ENCODE measurements around the gene P2RY11. TPM values are rescaled to one million over a fixed set of nuclear protein-coding genes. Genes with fewer than 3 reads are reported as not detected.

The P2RY11 gene
- total RNA-seq, 1 experiment from 2014 or later: 23.7 TPM

- Histone ChIP-seq H3K79me2 (ENCODE audit: low read depth) (no peaks in the 10 kb centered on the region), H3K9me2 (ENCODE audit: insufficient read depth) (no peaks in the 10 kb centered on the region), H3K9me3 (ENCODE audit: insufficient read depth, low read depth) (no peaks in the 10 kb centered on the region), H3K36me3 (ENCODE audit: low read depth) (peaks cover 26% of the 10 kb centered on the region; the same call in 1 of the 2 replicates), H3K4me2 (no peak overlapping the region), H3K4me1 (replicated peaks; ENCODE audit: insufficient read depth) (no peaks in the 10 kb centered on the region), H2AFZ (no peak overlapping the region), H3K4me3 (no peak overlapping the region), H3F3A (ENCODE audit: insufficient read depth, low read depth) (peaks cover 20% of the 10 kb centered on the region; the same call in 1 of the 2 replicates), H4K20me1 (ENCODE audit: insufficient read depth) (no peaks in the 10 kb centered on the region; the same call in 1 of the 2 replicates), H3K27ac (no peak overlapping the region), H3K27me3 (ENCODE audit: insufficient read depth, low read depth) (no peaks in the 10 kb centered on the region)
- no peak for DNase-seq
- ChIA-PET POLR2A (ENCODE audit: unreplicated experiment) (interaction anchor here (0.6 kb wide), 1 partner anchor 27 kb away, joined by 4 read pairs; no protein-coding TSS in a partner anchor), CTCF (no interaction called here)
- TF ChIP-seq, protein P1, sequence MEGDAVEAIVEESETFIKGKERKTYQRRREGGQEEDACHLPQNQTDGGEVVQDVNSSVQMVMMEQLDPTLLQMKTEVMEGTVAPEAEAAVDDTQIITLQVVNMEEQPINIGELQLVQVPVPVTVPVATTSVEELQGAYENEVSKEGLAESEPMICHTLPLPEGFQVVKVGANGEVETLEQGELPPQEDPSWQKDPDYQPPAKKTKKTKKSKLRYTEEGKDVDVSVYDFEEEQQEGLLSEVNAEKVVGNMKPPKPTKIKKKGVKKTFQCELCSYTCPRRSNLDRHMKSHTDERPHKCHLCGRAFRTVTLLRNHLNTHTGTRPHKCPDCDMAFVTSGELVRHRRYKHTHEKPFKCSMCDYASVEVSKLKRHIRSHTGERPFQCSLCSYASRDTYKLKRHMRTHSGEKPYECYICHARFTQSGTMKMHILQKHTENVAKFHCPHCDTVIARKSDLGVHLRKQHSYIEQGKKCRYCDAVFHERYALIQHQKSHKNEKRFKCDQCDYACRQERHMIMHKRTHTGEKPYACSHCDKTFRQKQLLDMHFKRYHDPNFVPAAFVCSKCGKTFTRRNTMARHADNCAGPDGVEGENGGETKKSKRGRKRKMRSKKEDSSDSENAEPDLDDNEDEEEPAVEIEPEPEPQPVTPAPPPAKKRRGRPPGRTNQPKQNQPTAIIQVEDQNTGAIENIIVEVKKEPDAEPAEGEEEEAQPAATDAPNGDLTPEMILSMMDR (conservative IDR thresholded peaks at IDR 0.05): no peak
- TF ChIP-seq EZH2 (IDR thresholded peaks at IDR 0.05; ENCODE audit: low read depth): no peak
- BruUV-seq (replicated peaks): no TSS peak
- intact Hi-C loops (cut with micrococcal nuclease; ENCODE audit: unreplicated experiment): no loop called here
Measured at GRCh38 chr19:10159610-10160009, 48.1 kb downstream of the P2RY11 start.

DNA sequence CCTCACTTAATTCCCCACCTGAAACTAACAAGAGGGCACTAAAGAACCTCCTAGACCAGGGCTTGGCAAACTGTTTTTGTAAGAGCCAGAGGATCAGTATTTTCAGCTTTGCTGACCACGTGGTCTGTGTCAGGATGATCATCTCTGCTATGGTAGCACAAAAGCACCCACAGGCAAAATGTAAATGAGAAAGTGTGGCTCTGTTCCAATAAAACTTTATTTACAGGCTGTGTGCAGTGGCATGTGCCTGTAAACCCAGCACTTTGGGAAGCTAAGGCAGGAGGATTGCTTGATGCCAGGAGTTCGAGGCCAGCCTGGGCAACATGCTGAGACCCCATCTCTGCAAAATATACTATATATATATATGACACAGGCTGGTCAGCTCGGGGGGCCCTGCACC is 52.0 kb downstream of the P2RY11 start:
- ChIA-PET POLR2A (ENCODE audit: unreplicated experiment) (no interaction called here), CTCF (no interaction called here)
- intact Hi-C loops (cut with micrococcal nuclease; ENCODE audit: unreplicated experiment): no loop called here
- DNase-seq: no peak
- H3K4me3 ChIP-seq: no peak overlapping the region
- H3K79me2 ChIP-seq (ENCODE audit: low read depth): no peaks in the 10 kb centered on the region
- peaks cover 18% of the 10 kb centered on the region; the same call in 1 of the 2 replicates for H3F3A ChIP-seq (ENCODE audit: insufficient read depth, low read depth)
- H2AFZ ChIP-seq: no peak overlapping the region
- H3K4me1 ChIP-seq (replicated peaks; ENCODE audit: insufficient read depth): no peaks in the 10 kb centered on the region
- no peak for TF ChIP-seq EZH2 (IDR thresholded peaks at IDR 0.05; ENCODE audit: low read depth)
- TF ChIP-seq, protein P1 (conservative IDR thresholded peaks at IDR 0.05): no peak
- peaks cover 26% of the 10 kb centered on the region for H3K36me3 ChIP-seq (ENCODE audit: low read depth)
- H3K9me2 ChIP-seq (ENCODE audit: insufficient read depth): no peaks in the 10 kb centered on the region
- no peak overlapping the region for H3K4me2 ChIP-seq
- no peaks in the 10 kb centered on the region for H3K9me3 ChIP-seq (ENCODE audit: insufficient read depth, low read depth)
- BruUV-seq (replicated peaks): no TSS peak
- H3K27me3 ChIP-seq (ENCODE audit: insufficient read depth, low read depth): no peaks in the 10 kb centered on the region
- H3K27ac ChIP-seq: no peak overlapping the region
- H4K20me1 ChIP-seq (ENCODE audit: insufficient read depth): no peaks in the 10 kb centered on the region; the same call in 1 of the 2 replicates

Other genes starting within 250 kb of the P2RY11 start
- 3.4 and 6.2 TPM in 2 replicates for gene OLFM2, start 175.2 kb upstream of the P2RY11 start, total RNA-seq (2021)
- not detected in 2 replicates for gene COL5A3, start 101.2 kb upstream of the P2RY11 start, total RNA-seq (2021)
- gene RDH8, start 98.2 kb upstream of the P2RY11 start, total RNA-seq (2021): not detected in 2 replicates
- 25.6 and 30.6 TPM in 2 replicates for gene SHFL, start 25.4 kb upstream of the P2RY11 start, total RNA-seq (2021)
- not detected in 2 replicates for gene ANGPTL6, start 9.0 kb upstream of the P2RY11 start, total RNA-seq (2021)
- gene PPAN, start 5.3 kb upstream of the P2RY11 start, total RNA-seq (2021): 38.4 and 41.0 TPM in 2 replicates
- gene EIF3G, start 8.2 kb downstream of the P2RY11 start, total RNA-seq (2021): 195 and 234 TPM in 2 replicates
- 111 and 117 TPM in 2 replicates for gene DNMT1, start 83.3 kb downstream of the P2RY11 start, total RNA-seq (2021)
- 6.9 and 7.3 TPM in 2 replicates for gene S1PR2, start 119.6 kb downstream of the P2RY11 start, total RNA-seq (2021)
- 96.4 and 98.2 TPM in 2 replicates for gene MRPL4, start 140.5 kb downstream of the P2RY11 start, total RNA-seq (2021)
- gene ICAM1, start 159.4 kb downstream of the P2RY11 start, total RNA-seq (2021): 23.8 and 32.9 TPM in 2 replicates
- gene ICAM4, start 175.3 kb downstream of the P2RY11 start, total RNA-seq (2021): 0.52 and 0.68 TPM in 2 replicates
- 19.2 and 24.0 TPM in 2 replicates for gene ICAM5, start 178.3 kb downstream of the P2RY11 start, total RNA-seq (2021)
- 7.5 and 10.2 TPM in 2 replicates for gene ZGLP1, start 198.1 kb downstream of the P2RY11 start, total RNA-seq (2021)
- gene FDX2, start 204.3 kb downstream of the P2RY11 start, total RNA-seq (2021): 23.1 and 29.2 TPM in 2 replicates
- 52.9 and 83.9 TPM in 2 replicates for gene RAVER1, start 221.8 kb downstream of the P2RY11 start, total RNA-seq (2021)
- gene ICAM3, start 227.9 kb downstream of the P2RY11 start, total RNA-seq (2021): 14.0 and 22.7 TPM in 2 replicates

Measured in PC-9 (cell line).